GM06990 (cell line): ENCODE data around the gene C3orf20.

Source experiments
- DNase-seq: peaks from one replicate; pipeline ENCODE4 v3.0.0-alpha.2; 2011; ENCODE audit not compliant: insufficient read length; ENCODE audit errors: extremely low read depth
- H3K27me3 ChIP-seq: replicated peaks from 2 replicates; pipeline ENCODE4 v1.6.0; 2011; ENCODE audit warnings: low read length; ENCODE audit not compliant: control insufficient read depth, insufficient read depth
- H3K36me3 ChIP-seq: 2 replicates; pipeline ENCODE4 v1.5.1; 2011; ENCODE audit warnings: low read length; ENCODE audit not compliant: control insufficient read depth, insufficient read depth
- H3K4me3 ChIP-seq: replicated peaks from 2 replicates; pipeline ENCODE4 v1.5.1; 2011; ENCODE audit warnings: low read depth, mild to moderate bottlenecking, control low read depth, low read length
- TF ChIP-seq, protein P1 (sequence below): IDR thresholded peaks from 2 replicates; pipeline ENCODE4 v1.5.1; 2011; ENCODE audit warnings: low read length, control low read depth, mild to moderate bottlenecking, inconsistent platforms; ENCODE audit not compliant: insufficient read depth, poor library complexity, severe bottlenecking

Gene C3orf20

DNA sequence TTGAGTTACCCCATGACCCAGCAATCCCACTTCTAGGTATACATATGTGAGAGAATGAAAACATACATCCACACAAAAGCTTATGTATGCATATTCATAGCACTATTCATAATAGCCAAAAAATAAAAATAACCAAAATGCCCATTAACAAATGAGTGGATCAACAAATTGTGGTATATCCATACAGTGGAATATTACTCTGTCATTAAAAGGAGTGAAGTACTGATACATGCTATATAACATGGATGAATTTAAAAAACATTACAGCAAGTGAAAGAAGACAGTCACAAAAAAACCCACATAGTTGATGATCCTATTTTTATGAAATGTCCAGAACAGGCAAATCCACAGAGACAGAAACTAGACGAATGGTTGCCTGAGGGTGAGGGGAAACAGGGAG, 5.2 kb downstream of the C3orf20 start:
- DNase-seq, result no peak
- Histone ChIP-seq H3K36me3 (peaks cover 3% of the 10 kb centered on the region), H3K4me3 (no peak overlapping the region), H3K27me3 (no peaks in the 10 kb centered on the region)
- TF ChIP-seq, protein P1, sequence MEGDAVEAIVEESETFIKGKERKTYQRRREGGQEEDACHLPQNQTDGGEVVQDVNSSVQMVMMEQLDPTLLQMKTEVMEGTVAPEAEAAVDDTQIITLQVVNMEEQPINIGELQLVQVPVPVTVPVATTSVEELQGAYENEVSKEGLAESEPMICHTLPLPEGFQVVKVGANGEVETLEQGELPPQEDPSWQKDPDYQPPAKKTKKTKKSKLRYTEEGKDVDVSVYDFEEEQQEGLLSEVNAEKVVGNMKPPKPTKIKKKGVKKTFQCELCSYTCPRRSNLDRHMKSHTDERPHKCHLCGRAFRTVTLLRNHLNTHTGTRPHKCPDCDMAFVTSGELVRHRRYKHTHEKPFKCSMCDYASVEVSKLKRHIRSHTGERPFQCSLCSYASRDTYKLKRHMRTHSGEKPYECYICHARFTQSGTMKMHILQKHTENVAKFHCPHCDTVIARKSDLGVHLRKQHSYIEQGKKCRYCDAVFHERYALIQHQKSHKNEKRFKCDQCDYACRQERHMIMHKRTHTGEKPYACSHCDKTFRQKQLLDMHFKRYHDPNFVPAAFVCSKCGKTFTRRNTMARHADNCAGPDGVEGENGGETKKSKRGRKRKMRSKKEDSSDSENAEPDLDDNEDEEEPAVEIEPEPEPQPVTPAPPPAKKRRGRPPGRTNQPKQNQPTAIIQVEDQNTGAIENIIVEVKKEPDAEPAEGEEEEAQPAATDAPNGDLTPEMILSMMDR, result no peak

DNA sequence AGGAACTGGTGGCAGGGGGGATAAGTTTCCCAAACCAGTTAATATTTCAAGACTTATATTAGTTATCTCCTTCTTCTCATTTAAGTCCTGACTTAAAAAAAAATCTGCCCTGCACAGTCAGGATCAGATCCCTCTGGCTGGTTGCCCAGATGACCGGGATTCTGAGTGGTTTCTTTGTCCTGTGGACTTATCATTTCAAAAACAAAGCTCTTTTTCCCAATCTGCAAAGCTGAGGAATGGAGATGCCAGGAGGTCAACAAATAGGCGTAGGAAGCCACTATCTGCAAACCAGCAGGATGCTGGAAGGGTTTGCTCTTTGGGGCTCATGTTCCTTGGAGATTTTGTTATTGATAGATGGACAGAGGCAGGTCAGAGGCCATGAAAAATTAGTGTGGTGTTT, 5.8 kb downstream of the C3orf20 start:
- TF ChIP-seq, protein P1, result no peak
- H3K4me3 ChIP-seq, result no peak overlapping the region
- H3K27me3 ChIP-seq, result no peaks in the 10 kb centered on the region
- H3K36me3 ChIP-seq, result peaks cover 3% of the 10 kb centered on the region
- no peak for DNase-seq

DNA sequence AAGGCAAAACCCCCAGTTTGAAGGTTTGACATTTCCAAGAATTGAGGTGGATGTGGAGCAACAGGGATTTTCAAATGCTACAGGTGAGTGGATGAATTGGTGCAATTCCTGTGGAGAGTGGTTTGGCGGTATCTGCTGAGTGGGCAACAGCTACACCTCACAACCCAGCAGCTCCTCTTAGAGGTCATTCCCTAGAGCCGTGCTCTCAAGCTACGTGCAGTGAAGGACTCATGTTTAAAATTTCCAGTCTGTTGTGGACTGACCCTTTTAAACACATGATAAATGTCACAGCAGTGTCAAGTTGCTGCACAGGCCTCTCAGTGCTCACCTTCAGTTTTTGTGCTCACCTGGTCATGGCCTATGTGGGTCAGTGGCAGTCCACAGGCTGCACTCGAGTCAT, 9.5 kb downstream of the C3orf20 start:
- Histone ChIP-seq H3K27me3 (no peaks in the 10 kb centered on the region), H3K36me3 (peaks cover 2% of the 10 kb centered on the region; the same call in 1 of the 2 replicates), H3K4me3 (no peak overlapping the region)
- TF ChIP-seq, protein P1, result no peak
- no peak for DNase-seq

DNA sequence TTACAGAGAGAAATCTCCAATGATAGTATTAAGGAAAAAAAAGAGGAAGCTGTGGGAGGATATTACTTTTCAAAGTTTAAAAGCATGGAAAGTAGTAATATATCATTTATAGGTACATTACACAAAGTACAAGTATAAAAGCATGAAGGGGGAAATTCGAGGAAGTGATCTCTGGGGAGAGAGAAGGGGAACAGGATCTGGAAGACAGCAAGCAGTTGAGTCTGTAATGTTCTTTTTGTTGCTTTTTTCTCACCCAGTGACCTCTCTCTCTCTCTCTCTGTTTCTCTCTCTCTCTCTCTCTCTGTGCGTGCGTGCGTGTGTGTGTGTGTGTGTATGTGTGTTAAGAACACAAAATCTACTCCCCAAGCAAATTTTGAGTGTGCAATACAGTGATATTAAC, 10.2 kb downstream of the C3orf20 start:
- no peak overlapping the region for H3K4me3 ChIP-seq

DNA sequence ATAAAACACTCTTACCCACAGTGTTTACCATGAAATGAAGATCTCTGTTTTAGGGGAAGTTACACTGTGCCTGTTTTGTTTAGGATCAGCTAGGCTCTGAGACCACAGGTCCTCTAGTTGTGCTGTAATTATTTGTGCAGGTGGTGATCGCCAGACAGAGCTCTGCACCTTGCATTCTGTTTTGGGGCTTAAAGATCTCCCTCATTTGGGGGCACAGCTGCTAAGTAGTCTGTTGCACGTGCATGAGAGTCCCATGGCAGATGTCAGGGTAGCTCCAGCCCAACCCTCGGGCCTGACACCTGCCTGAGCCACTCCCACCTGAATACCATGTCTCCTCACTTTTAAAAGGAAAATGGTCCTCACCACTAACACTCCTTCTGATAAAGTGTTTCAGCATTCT, 12.4 kb downstream of the C3orf20 start:
- TF ChIP-seq, protein P1, result no peak
- DNase-seq, result peak; percentile 56
- Histone ChIP-seq H3K27me3 (no peaks in the 10 kb centered on the region), H3K36me3 (peaks cover 2% of the 10 kb centered on the region), H3K4me3 (no peak overlapping the region)

More for the DNA sequence above, 10.2 kb downstream of the C3orf20 start:
- Histone ChIP-seq H3K36me3 (peaks cover 2% of the 10 kb centered on the region; the same call in 1 of the 2 replicates), H3K27me3 (no peaks in the 10 kb centered on the region)
- TF ChIP-seq, protein P1, result no peak
- no peak for DNase-seq

DNA sequence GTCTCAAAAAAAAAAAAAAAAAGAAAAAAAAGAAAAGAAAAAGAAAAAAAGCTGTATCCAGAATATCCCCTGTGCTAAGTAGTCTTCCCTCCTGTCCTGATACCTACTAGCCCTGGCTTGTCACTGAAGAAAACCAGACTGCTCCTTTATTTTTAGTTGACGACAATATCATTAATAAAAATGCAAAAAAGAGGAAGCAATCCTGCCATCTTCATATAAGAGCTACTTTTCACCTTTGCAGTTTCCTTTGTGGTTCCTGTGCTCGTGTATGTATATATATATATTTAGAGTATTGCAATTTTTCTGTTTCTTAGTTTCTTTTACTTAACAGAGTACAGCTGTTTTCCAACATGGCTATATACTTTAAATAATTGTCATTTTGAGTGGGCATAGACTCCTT, 13.6 kb downstream of the C3orf20 start:
- Histone ChIP-seq H3K36me3 (no peaks in the 10 kb centered on the region; the same call in 1 of the 2 replicates), H3K27me3 (no peaks in the 10 kb centered on the region), H3K4me3 (no peak overlapping the region)
- TF ChIP-seq, protein P1, result no peak
- DNase-seq, result peak; percentile 76
